CD14-positive monocyte (primary cell): ENCODE results near the gene NCOA7. TPM values are rescaled to one million over a fixed set of nuclear protein-coding genes. Genes with fewer than 3 reads are reported as not detected.

Experiments used
- DNase-seq, 3 donors: peaks; one replicate each; pipeline ENCODE4 v3.0.0-alpha.2; 2011 to 2022
- H2AFZ ChIP-seq: 2 replicates; pipeline ENCODE4 v1.6.0; 2012; ENCODE audit warnings: mild to moderate bottlenecking, low read depth, low read length, inconsistent platforms; ENCODE audit not compliant: insufficient read depth, poor library complexity, severe bottlenecking
- H3K27ac ChIP-seq, 2 donors: 1 replicate in 1 of 2; 2 replicates in 1 of 2; pipeline ENCODE4 v1.5.1; 2012 to 2013; ENCODE audit warnings: low read length in 2 of 2, control low read depth in 1 of 2, inconsistent platforms in 1 of 2, low read depth in 1 of 2, mild to moderate bottlenecking in 1 of 2
- H3K27me3 ChIP-seq, 2 donors: one replicate each; pipeline versions ENCODE4 v1.6.0 to v1.6.1; 2011 to 2013; ENCODE audit warnings: low read length in 2 of 2; ENCODE audit not compliant: control insufficient read depth in 2 of 2, insufficient read depth in 2 of 2
- H3K36me3 ChIP-seq, 2 donors: replicated peaks in 1 of 2; 1 replicate in 1 of 2; 2 replicates in 1 of 2; pipeline versions ENCODE4 v1.5.1 to v1.6.1; 2012 to 2013; ENCODE audit warnings: low read length in 2 of 2, control low read depth in 1 of 2, inconsistent platforms in 1 of 2, mild to moderate bottlenecking in 1 of 2; ENCODE audit not compliant: insufficient read depth in 2 of 2, control insufficient read depth in 1 of 2
- H3K4me1 ChIP-seq, 2 donors: 1 replicate in 1 of 2; 2 replicates in 1 of 2; pipeline versions ENCODE4 v1.5.1 to v1.6.1; 2012 to 2013; ENCODE audit warnings: low read length in 2 of 2, control low read depth in 1 of 2, inconsistent platforms in 1 of 2, mild to moderate bottlenecking in 1 of 2, moderate library complexity in 1 of 2; ENCODE audit not compliant: insufficient read depth in 2 of 2, control insufficient read depth in 1 of 2
- H3K4me2 ChIP-seq: replicated peaks from 2 replicates; pipeline ENCODE3; 2012; ENCODE audit warnings: low read length, moderate library complexity, mild to moderate bottlenecking; ENCODE audit not compliant: poor library complexity, severe bottlenecking; ENCODE audit errors: extremely low read depth
- H3K4me3 ChIP-seq, 3 experiments: fragments of 200-600 bp in 1 of 3; sonication (generic) in 1 of 3; replicated peaks in 1 of 3; 1 replicate in 2 of 3; 2 replicates in 1 of 3; pipeline ENCODE4 v1.5.1; 2011 to 2013; ENCODE audit warnings: low read length in 3 of 3, mild to moderate bottlenecking in 3 of 3, control low read depth in 2 of 3, low read depth in 2 of 3, inconsistent platforms in 1 of 3, moderate library complexity in 1 of 3
- H3K79me2 ChIP-seq: 2 replicates; pipeline ENCODE4 v1.6.0; 2012; ENCODE audit warnings: mild to moderate bottlenecking, control low read depth, inconsistent platforms, low read length, moderate library complexity; ENCODE audit not compliant: insufficient read depth
- H3K9ac ChIP-seq: 2 replicates; pipeline ENCODE4 v1.6.0; 2017; ENCODE audit warnings: low read length, mild to moderate bottlenecking; ENCODE audit not compliant: insufficient read depth, poor library complexity, severe bottlenecking
- H3K9me3 ChIP-seq, 2 donors: replicated peaks in 1 of 2; 1 replicate in 1 of 2; 2 replicates in 1 of 2; pipeline versions ENCODE4 v1.5.1 to v1.6.1; 2012 to 2013; ENCODE audit warnings: low read length in 2 of 2, control low read depth in 1 of 2; ENCODE audit not compliant: control insufficient read depth in 1 of 2, insufficient read depth in 1 of 2
- H4K20me1 ChIP-seq: 2 replicates; pipeline ENCODE4 v1.6.0; 2012; ENCODE audit warnings: mild to moderate bottlenecking, low read length, control low read depth, moderate library complexity; ENCODE audit not compliant: insufficient read depth
- H3K27ac Mint-ChIP-seq, 7 donors: one replicate each; pipeline ENCODE4 v1.8.0; 2020; ENCODE audit warnings: mild to moderate bottlenecking in 7 of 7, mixed read lengths in 7 of 7, moderate library complexity in 6 of 7, inconsistent platforms in 2 of 7
- H3K27me3 Mint-ChIP-seq, 3 donors: one replicate each; pipeline ENCODE4 v1.8.0; 2021 to 2022; ENCODE audit warnings: low read depth in 3 of 3, mild to moderate bottlenecking in 3 of 3, mixed read lengths in 3 of 3, moderate library complexity in 3 of 3, inconsistent platforms in 1 of 3
- H3K36me3 Mint-ChIP-seq, 2 donors: one replicate each; pipeline ENCODE4 v1.8.0; 2020; ENCODE audit warnings: mixed read lengths in 2 of 2, inconsistent platforms in 1 of 2, mild to moderate bottlenecking in 1 of 2
- H3K4me1 Mint-ChIP-seq: one replicate; pipeline ENCODE4 v1.8.0; 2020; ENCODE audit warnings: mild to moderate bottlenecking, mixed read lengths
- H3K4me3 Mint-ChIP-seq, 2 donors: one replicate each; pipeline ENCODE4 v1.8.0; 2020; ENCODE audit warnings: mild to moderate bottlenecking in 2 of 2, mixed read lengths in 2 of 2, moderate library complexity in 1 of 2
- H3K9me3 Mint-ChIP-seq, 7 donors: one replicate each; pipeline ENCODE4 v1.8.0; 2020 to 2022; ENCODE audit warnings: mixed read lengths in 7 of 7, mild to moderate bottlenecking in 6 of 7, moderate library complexity in 6 of 7, inconsistent platforms in 2 of 7
- CTCF ChIP-seq: fragments of 200-600 bp; IDR thresholded peaks from one replicate; pipeline ENCODE4 v1.8.0; 2022; ENCODE audit warnings: antibody characterized with exemption, mild to moderate bottlenecking
- WGBS: methylation state at CpG from one replicate; pipeline ENCODE4 v1.1.5; 2013; ENCODE audit warnings: missing lambda C conversion rate; ENCODE audit not compliant: insufficient coverage; 5-methylcytosine and 5-hydroxymethylcytosine counted together
- intact Hi-C, 2 donors: fragments of 100-400 bp; cut with micrococcal nuclease; formaldehyde crosslinking; loops; one replicate each; pipeline versions ENCODE4 v1.15.0 to v1.15.1; 2023
- polyA plus RNA-seq, 3 donors: library from polyadenylated mRNA; depleted of rRNA in 1 of 3; unstranded in 2 of 3; stranded (reverse) in 1 of 3; fragments of 300-500 nt in 2 of 3; fragments of >200 nt in 1 of 3; fragmentation: Illumina TruSeq in 2 of 3; gene quantifications; 1 replicate in 2 of 3; 2 replicates in 1 of 3; pipeline ENCODE4 v1.2.3, GENCODE V29; 2012 to 2021

NCOA7 gene
- polyA plus RNA-seq, 3 donors: 8.3 to 21.9 (median 11.2) TPM

- no peak overlapping the region for H3K4me3 ChIP-seq
- no peak overlapping the region for H3K9ac ChIP-seq
- DNase-seq: no peak
- H4K20me1 ChIP-seq: no peaks in the 10 kb centered on the region
- Mint-ChIP-seq H3K36me3 (no peaks in the 10 kb centered on the region), H3K27ac (no peak overlapping the region), H3K4me3 (no peak overlapping the region), H3K27me3 (peaks cover 0 to 2% (median 0%) of the 10 kb centered on the region in 3 donors), H3K9me3 (peaks cover 0 to 3% (median 0%) of the 10 kb centered on the region in 7 donors), H3K4me1 (peaks cover 14% of the 10 kb centered on the region)
- no peaks in the 10 kb centered on the region for H3K36me3 ChIP-seq
- peaks cover 2 to 4% of the 10 kb centered on the region in 2 donors for H3K4me1 ChIP-seq
- intact Hi-C loops: loop anchor here in 1 of 2 donors (10.0 kb wide), 2 partner anchors 47 to 167 kb away; no protein-coding TSS in a partner anchor
- H3K9me3 ChIP-seq: no peaks in the 10 kb centered on the region
- TF ChIP-seq CTCF: no peak
- H3K4me2 ChIP-seq: no peak overlapping the region
- H3K27me3 ChIP-seq: no peaks in the 10 kb centered on the region
- H3K27ac ChIP-seq: no peak overlapping the region
- H3K79me2 ChIP-seq: no peaks in the 10 kb centered on the region
- no peak overlapping the region for H2AFZ ChIP-seq
- 92% methylated on average over 1 of the region's 1 CpG for WGBS
These were observed 160.6 kb downstream of the NCOA7 start for GRCh38 chr6:125951323-125951722.

GRCh38 chr6:125952764-125953501 lies 162.2 kb downstream of the NCOA7 start:
- peaks cover 0 to 2% (median 0%) of the 10 kb centered on the region in 3 donors for H3K27me3 Mint-ChIP-seq
- no peak for DNase-seq
- no peak overlapping the region for H3K27ac ChIP-seq
- H3K4me3 ChIP-seq: no peak overlapping the region
- peaks cover 12% of the 10 kb centered on the region for H3K79me2 ChIP-seq
- peak; percentile 16 for TF ChIP-seq CTCF
- peaks cover 0 to 3% (median 0%) of the 10 kb centered on the region in 7 donors for H3K9me3 Mint-ChIP-seq
- H3K4me1 Mint-ChIP-seq: peaks cover 10% of the 10 kb centered on the region
- no peak overlapping the region for H3K9ac ChIP-seq
- H4K20me1 ChIP-seq: no peaks in the 10 kb centered on the region
- H3K36me3 ChIP-seq: no peaks in the 10 kb centered on the region
- 94% methylated on average over 5 of the region's 7 CpGs for WGBS
- H3K36me3 Mint-ChIP-seq: no peaks in the 10 kb centered on the region
- intact Hi-C loops: loop anchor here in 1 of 2 donors (10.0 kb wide), 2 partner anchors 48 to 168 kb away; no protein-coding TSS in a partner anchor
- H3K4me3 Mint-ChIP-seq: no peak overlapping the region
- no peak overlapping the region for H2AFZ ChIP-seq
- H3K4me2 ChIP-seq: no peak overlapping the region
- no peak overlapping the region for H3K27ac Mint-ChIP-seq
- no peaks in the 10 kb centered on the region for H3K9me3 ChIP-seq
- peaks cover 9 to 10% of the 10 kb centered on the region in 2 donors for H3K4me1 ChIP-seq
- H3K27me3 ChIP-seq: no peaks in the 10 kb centered on the region
